ENCODE data around the gene ASB1. TPM values are rescaled to one million over a fixed set of nuclear protein-coding genes. Genes with fewer than 3 reads are reported as not detected.

Gene ASB1
- total RNA-seq, 2 experiments from 2014 or later = 26.2 to 28.9 TPM

Other genes starting within 250 kb of the ASB1 start
- 10 to 100 TPM; 59.1 to 63.2 TPM for gene ILKAP, start 223.2 kb upstream of the ASB1 start, total RNA-seq
- 1 to 10 TPM; 1.8 to 3.2 TPM for gene HES6, start 186.9 kb upstream of the ASB1 start, total RNA-seq
- 10 to 100 TPM; 11.8 to 13.1 TPM for gene PER2, start 138.3 kb upstream of the ASB1 start, total RNA-seq
- gene TRAF3IP1, start 106.4 kb upstream of the ASB1 start, total RNA-seq = 1 to 10 TPM; 7.9 to 9.2 TPM

Data from activated CD4-positive, alpha-beta T cell treated with anti-CD3 and anti-CD28 coated beads, Interleukin-2, amount 10 ng/mL, durations not matched to agents 7 days and 5 days (primary cell).